GM12865 (cell line): ENCODE results near the gene CAV1.
A peak's percentile ranks its signal among the peaks of the same experiment; 100 is the strongest.

ENCODE experiments used
- DNase-seq: peaks from one replicate; pipeline ENCODE4 v3.0.0; 2010; ENCODE audit warnings: low read depth
- H3K4me3 ChIP-seq: 2 replicates; pipeline ENCODE4 v1.5.1; 2011; ENCODE audit warnings: mild to moderate bottlenecking, low read depth, low read length, control low read depth
- CTCF ChIP-seq: IDR thresholded peaks from 2 replicates; pipeline ENCODE4 v1.5.1; 2011; ENCODE audit warnings: low read length, control low read depth, low read depth, inconsistent platforms; ENCODE audit not compliant: insufficient read depth; ENCODE audit errors: missing control alignments

Gene CAV1

GRCh38 chr7:116499168-116500077 lies 25.4 kb upstream of the CAV1 start, which contains the start of gene CAV2:
Gene CAV2 (plus strand): TSS chr7:116499738. CDS start chr7:116499782, 44 bp downstream.
- peak; percentile 25 for DNase-seq
- no peak for TF ChIP-seq CTCF
- H3K4me3 ChIP-seq: peak within 1 kb of the TSS; percentile 67

GRCh38 chr7:116500078-116500853 lies 24.6 kb upstream of the CAV1 start:
- peak overlapping the region; percentile 67 for H3K4me3 ChIP-seq
- peak; percentile 56 for DNase-seq
- TF ChIP-seq CTCF: no peak

GRCh38 chr7:116501425-116502167 lies 23.2 kb upstream of the CAV1 start:
- H3K4me3 ChIP-seq: no peak overlapping the region
- TF ChIP-seq CTCF: no peak
- DNase-seq: no peak

GRCh38 chr7:116502201-116503096 lies 22.4 kb upstream of the CAV1 start:
- no peak overlapping the region for H3K4me3 ChIP-seq
- DNase-seq: no peak
- no peak for TF ChIP-seq CTCF

GRCh38 chr7:116503835-116504234 lies 21.0 kb upstream of the CAV1 start:
- H3K4me3 ChIP-seq: no peak overlapping the region
- DNase-seq: no peak
- no peak for TF ChIP-seq CTCF

- DNase-seq: no peak
- TF ChIP-seq CTCF: no peak
- H3K4me3 ChIP-seq: no peak overlapping the region
These were observed 19.6 kb upstream of the CAV1 start for GRCh38 chr7:116505278-116505677.
